Hepatocyte (in vitro differentiated cells): Measurements from ENCODE around the gene EXOC6B. TPM values are rescaled to one million over a fixed set of nuclear protein-coding genes. Genes with fewer than 3 reads are reported as not detected.

Source experiments
- DNase-seq: peaks from one replicate; pipeline ENCODE4 v3.0.0-alpha.2; 2016; ENCODE audit warnings: low spot score
- H2AFZ ChIP-seq: fragments of 200-600 bp; sonication (generic); 2 replicates; pipeline ENCODE4 v1.6.0; 2016; ENCODE audit warnings: antibody characterized with exemption, mild to moderate bottlenecking
- H3K27ac ChIP-seq: fragments of 200-600 bp; sonication (generic); 2 replicates; pipeline ENCODE4 v1.5.1; 2016; ENCODE audit warnings: mild to moderate bottlenecking
- H3K27me3 ChIP-seq: fragments of 200-600 bp; sonication (generic); 2 replicates; pipeline ENCODE4 v1.6.1; 2016
- H3K36me3 ChIP-seq: fragments of 200-600 bp; sonication (generic); replicated peaks from 2 replicates; pipeline ENCODE4 v1.5.1; 2016; ENCODE audit warnings: low read depth; ENCODE audit not compliant: insufficient read depth
- H3K4me1 ChIP-seq: fragments of 200-600 bp; sonication (generic); 2 replicates; pipeline ENCODE4 v1.5.1; 2016; ENCODE audit warnings: mild to moderate bottlenecking, moderate library complexity; ENCODE audit not compliant: insufficient read depth
- H3K4me2 ChIP-seq: fragments of 200-600 bp; sonication (generic); 2 replicates; pipeline ENCODE4 v1.6.0; 2016
- H3K4me3 ChIP-seq: fragments of 200-600 bp; sonication (generic); 2 replicates; pipeline ENCODE4 v1.5.1; 2016; ENCODE audit warnings: mild to moderate bottlenecking
- H3K79me2 ChIP-seq: fragments of 200-600 bp; sonication (generic); 2 replicates; pipeline ENCODE4 v1.6.0; 2017; ENCODE audit warnings: mild to moderate bottlenecking
- H3K9me2 ChIP-seq: fragments of 200-600 bp; sonication (generic); replicated peaks from 2 replicates; pipeline ENCODE4 v1.6.0; 2017; ENCODE audit warnings: mild to moderate bottlenecking; ENCODE audit not compliant: insufficient read depth
- H3K9me3 ChIP-seq: fragments of 200-600 bp; sonication (generic); 2 replicates; pipeline ENCODE4 v1.5.1; 2016; ENCODE audit warnings: low read depth, mild to moderate bottlenecking
- H4K20me1 ChIP-seq: fragments of 200-600 bp; sonication (generic); 2 replicates; pipeline ENCODE4 v1.6.0; 2016; ENCODE audit warnings: mild to moderate bottlenecking; ENCODE audit not compliant: insufficient read depth, poor library complexity, severe bottlenecking
- EZH2 ChIP-seq: fragments of 200-600 bp; sonication (generic); IDR thresholded peaks from 2 replicates; pipeline ENCODE4 v1.6.1; 2016; ENCODE audit warnings: antibody characterized with exemption, mild to moderate bottlenecking, borderline replicate concordance
- EZH2phosphoT487 ChIP-seq: fragments of 200-600 bp; sonication (generic); IDR thresholded peaks from one replicate; pipeline ENCODE4 v1.6.1; 2018; ENCODE audit warnings: antibody characterized with exemption, mild to moderate bottlenecking, low read depth, moderate library complexity; ENCODE audit not compliant: unreplicated experiment, severe bottlenecking
- WGBS: methylation state at CpG from one replicate; pipeline ENCODE4 v1.1.6; 2016; ENCODE audit warnings: low lambda C conversion rate; ENCODE audit errors: missing lambda C conversion rate; 5-methylcytosine and 5-hydroxymethylcytosine counted together
- polyA plus RNA-seq: library from polyadenylated mRNA; unstranded; fragments of >200 nt; fragmentation: Nextera tagmentation; extraction: Ambion mirVana; gene quantifications from 2 replicates; pipeline ENCODE4 v1.2.1, GENCODE V29; 2016
- total RNA-seq: library from RNA; depleted of rRNA; stranded (reverse); fragments of >200 nt; gene quantifications from 2 replicates; pipeline ENCODE4 v1.2.3, GENCODE V29; 2014
- TF ChIP-seq, protein P1 (sequence below): fragments of 200-600 bp; sonication (generic); IDR thresholded peaks from 2 replicates; pipeline ENCODE4 v1.5.1; 2016; ENCODE audit warnings: antibody characterized with exemption, mild to moderate bottlenecking; ENCODE audit not compliant: poor library complexity

Gene EXOC6B
- total and polyA plus RNA-seq, 2 experiments from 2014 or later, result 11.8 to 36.2 TPM

DNA sequence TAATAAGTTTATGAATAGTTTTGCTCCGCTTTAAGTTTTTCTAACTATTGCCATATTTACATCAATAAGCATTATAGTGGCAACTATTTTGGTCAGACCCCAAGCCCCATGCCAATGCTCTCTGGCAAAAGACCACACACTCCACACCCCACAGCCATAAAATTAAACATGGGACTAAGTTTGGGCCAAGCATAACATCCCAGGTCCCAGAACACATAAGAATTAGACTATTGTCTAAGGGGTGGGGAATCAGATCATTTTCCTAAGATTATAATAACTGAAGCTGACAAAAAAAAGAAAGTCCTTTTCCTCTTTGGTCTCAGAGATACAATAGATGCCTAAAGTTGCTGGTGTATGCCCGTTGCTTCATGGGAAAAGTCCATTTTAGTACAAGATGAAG, 46.3 kb downstream of the EXOC6B start:
- no peaks in the 10 kb centered on the region for H3K36me3 ChIP-seq
- WGBS, result 98% methylated on average over 2 of the region's 2 CpGs
- no peak for DNase-seq
- H3K4me1 ChIP-seq, result peaks cover 6% of the 10 kb centered on the region
- H3K79me2 ChIP-seq, result peaks cover 8% of the 10 kb centered on the region
- H3K9me3 ChIP-seq, result no peaks in the 10 kb centered on the region
- H3K4me3 ChIP-seq, result no peak overlapping the region
- H2AFZ ChIP-seq, result no peak overlapping the region
- no peaks in the 10 kb centered on the region for H4K20me1 ChIP-seq
- H3K27ac ChIP-seq, result no peak overlapping the region
- no peak overlapping the region for H3K4me2 ChIP-seq
- no peaks in the 10 kb centered on the region for H3K9me2 ChIP-seq
- no peaks in the 10 kb centered on the region for H3K27me3 ChIP-seq
- TF ChIP-seq EZH2 (no peak), EZH2phosphoT487 (no peak)
- TF ChIP-seq, protein P1, sequence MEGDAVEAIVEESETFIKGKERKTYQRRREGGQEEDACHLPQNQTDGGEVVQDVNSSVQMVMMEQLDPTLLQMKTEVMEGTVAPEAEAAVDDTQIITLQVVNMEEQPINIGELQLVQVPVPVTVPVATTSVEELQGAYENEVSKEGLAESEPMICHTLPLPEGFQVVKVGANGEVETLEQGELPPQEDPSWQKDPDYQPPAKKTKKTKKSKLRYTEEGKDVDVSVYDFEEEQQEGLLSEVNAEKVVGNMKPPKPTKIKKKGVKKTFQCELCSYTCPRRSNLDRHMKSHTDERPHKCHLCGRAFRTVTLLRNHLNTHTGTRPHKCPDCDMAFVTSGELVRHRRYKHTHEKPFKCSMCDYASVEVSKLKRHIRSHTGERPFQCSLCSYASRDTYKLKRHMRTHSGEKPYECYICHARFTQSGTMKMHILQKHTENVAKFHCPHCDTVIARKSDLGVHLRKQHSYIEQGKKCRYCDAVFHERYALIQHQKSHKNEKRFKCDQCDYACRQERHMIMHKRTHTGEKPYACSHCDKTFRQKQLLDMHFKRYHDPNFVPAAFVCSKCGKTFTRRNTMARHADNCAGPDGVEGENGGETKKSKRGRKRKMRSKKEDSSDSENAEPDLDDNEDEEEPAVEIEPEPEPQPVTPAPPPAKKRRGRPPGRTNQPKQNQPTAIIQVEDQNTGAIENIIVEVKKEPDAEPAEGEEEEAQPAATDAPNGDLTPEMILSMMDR, result no peak

DNA sequence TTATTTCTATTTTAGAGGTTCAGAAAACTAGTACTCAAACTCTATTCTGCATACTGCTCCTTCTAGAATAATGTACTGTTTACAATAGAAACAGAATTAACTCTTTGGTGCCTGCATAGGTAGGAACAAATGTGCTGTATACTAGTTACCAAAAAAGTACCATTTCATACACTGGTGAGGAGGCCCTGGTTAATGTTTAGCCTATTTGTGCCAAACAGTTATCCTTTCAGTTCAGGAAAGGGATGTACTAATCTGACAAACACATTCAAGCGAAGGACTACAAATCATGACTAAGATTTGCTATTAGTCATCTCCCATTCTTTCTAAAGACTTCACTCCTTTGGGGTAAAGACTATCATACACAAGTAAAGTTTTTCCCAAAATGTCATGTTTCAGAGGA, 47.4 kb downstream of the EXOC6B start:
- DNase-seq, result no peak
- H3K9me3 ChIP-seq, result no peaks in the 10 kb centered on the region
- H3K9me2 ChIP-seq, result no peaks in the 10 kb centered on the region
- H3K27ac ChIP-seq, result no peak overlapping the region
- H3K27me3 ChIP-seq, result no peaks in the 10 kb centered on the region
- no peak overlapping the region for H3K4me3 ChIP-seq
- 85% methylated on average over 1 of the region's 1 CpG for WGBS
- H3K4me1 ChIP-seq, result peaks cover 6% of the 10 kb centered on the region
- no peaks in the 10 kb centered on the region for H4K20me1 ChIP-seq
- no peak overlapping the region for H2AFZ ChIP-seq
- H3K36me3 ChIP-seq, result no peaks in the 10 kb centered on the region
- H3K79me2 ChIP-seq, result peaks cover 8% of the 10 kb centered on the region
- no peak overlapping the region for H3K4me2 ChIP-seq
- TF ChIP-seq, protein P1, result no peak
- TF ChIP-seq EZH2, result no peak
- TF ChIP-seq EZH2phosphoT487, result no peak

DNA sequence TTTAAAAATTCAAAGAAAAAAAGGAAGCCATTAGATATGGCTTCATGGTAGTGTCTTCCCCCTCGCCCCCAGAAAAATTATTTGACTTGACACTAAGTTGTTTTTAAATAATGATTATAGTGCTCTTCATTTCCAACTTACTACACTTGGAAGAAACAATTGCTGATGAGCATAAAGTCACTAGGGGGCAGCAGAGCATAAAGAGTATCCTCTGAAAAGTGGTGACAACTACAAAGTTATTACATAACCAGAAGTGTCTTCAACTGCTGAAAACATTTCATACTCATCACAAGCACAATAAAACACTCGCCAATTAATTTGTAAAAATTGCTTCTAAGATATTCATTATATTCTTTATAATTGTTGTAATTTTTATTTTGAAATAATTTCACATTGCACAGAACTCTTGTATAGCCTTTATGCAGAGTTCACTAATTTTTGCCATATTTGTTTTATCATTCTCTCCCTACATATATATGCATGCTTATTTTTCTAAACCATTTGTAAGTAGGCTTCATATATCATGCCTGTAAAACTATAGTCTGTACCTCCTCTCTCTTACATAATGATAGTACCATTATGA, 54.9 kb downstream of the EXOC6B start:
- DNase-seq, result peak; percentile 87
- H4K20me1 ChIP-seq, result no peaks in the 10 kb centered on the region
- no peaks in the 10 kb centered on the region for H3K4me1 ChIP-seq
- WGBS, result 4% methylated on average over 2 of the region's 2 CpGs
- no peak overlapping the region for H3K27ac ChIP-seq
- H3K27me3 ChIP-seq, result no peaks in the 10 kb centered on the region
- no peaks in the 10 kb centered on the region for H3K9me3 ChIP-seq
- H3K36me3 ChIP-seq, result no peaks in the 10 kb centered on the region
- no peak overlapping the region for H2AFZ ChIP-seq
- H3K9me2 ChIP-seq, result no peaks in the 10 kb centered on the region
- H3K4me3 ChIP-seq, result no peak overlapping the region
- H3K4me2 ChIP-seq, result no peak overlapping the region
- peaks cover 9% of the 10 kb centered on the region for H3K79me2 ChIP-seq
- TF ChIP-seq EZH2, result no peak
- TF ChIP-seq, protein P1, result peak; percentile 92
